Tibial artery (tissue), 4 donors: ENCODE measurements around the gene PDLIM1.

Experiments used
- DNase-seq, 2 donors: peaks; one replicate each; pipeline ENCODE4 v3.0.0-alpha.2; 2019
- H3K27ac ChIP-seq, 2 donors: fragments of 200-600 bp; sonication (generic) in 1 of 2; 1 replicate in 1 of 2; 2 replicates in 1 of 2; pipeline ENCODE4 v1.5.1; 2018 to 2019; ENCODE audit warnings: mild to moderate bottlenecking in 1 of 2
- H3K27me3 ChIP-seq, 2 donors: fragments of 200-600 bp; sonication (generic) in 1 of 2; one replicate each; pipeline versions ENCODE4 v1.5.1 to v1.6.0; 2016 to 2019
- H3K36me3 ChIP-seq, 3 donors: fragments of 200-600 bp; sonication (generic) in 2 of 3; one replicate each; pipeline ENCODE4 v1.5.1; 2016 to 2019; ENCODE audit warnings: mild to moderate bottlenecking in 2 of 3
- H3K4me1 ChIP-seq, 4 donors: fragments of 200-600 bp; sonication (generic) in 2 of 4; 1 replicate in 3 of 4; 2 replicates in 1 of 4; pipeline ENCODE4 v1.5.1; 2016 to 2019
- H3K4me3 ChIP-seq, 2 donors: fragments of 200-600 bp; sonication (generic) in 1 of 2; 1 replicate in 1 of 2; 2 replicates in 1 of 2; pipeline ENCODE4 v1.5.1; 2018 to 2019; ENCODE audit warnings: mild to moderate bottlenecking in 2 of 2
- H3K9me3 ChIP-seq, 3 donors: fragments of 200-600 bp; sonication (generic) in 1 of 3; one replicate each; pipeline ENCODE4 v1.5.1; 2016 to 2019
- intact Hi-C: fragments of 100-400 bp; cut with DNase I; formaldehyde crosslinking; loops from one replicate; pipeline ENCODE4 v1.15.0; 2023; ENCODE audit warnings: low total_unique reads
- TF ChIP-seq, protein P1 (sequence below), 2 experiments: fragments of 200-600 bp in 1 of 2; fragments of 450-650 bp in 1 of 2; IDR thresholded peaks; one replicate each; pipeline ENCODE4 v1.5.1; 2017 to 2019; ENCODE audit warnings: antibody characterized with exemption in 2 of 2, mild to moderate bottlenecking in 1 of 2, moderate library complexity in 1 of 2

The PDLIM1 gene

DNA sequence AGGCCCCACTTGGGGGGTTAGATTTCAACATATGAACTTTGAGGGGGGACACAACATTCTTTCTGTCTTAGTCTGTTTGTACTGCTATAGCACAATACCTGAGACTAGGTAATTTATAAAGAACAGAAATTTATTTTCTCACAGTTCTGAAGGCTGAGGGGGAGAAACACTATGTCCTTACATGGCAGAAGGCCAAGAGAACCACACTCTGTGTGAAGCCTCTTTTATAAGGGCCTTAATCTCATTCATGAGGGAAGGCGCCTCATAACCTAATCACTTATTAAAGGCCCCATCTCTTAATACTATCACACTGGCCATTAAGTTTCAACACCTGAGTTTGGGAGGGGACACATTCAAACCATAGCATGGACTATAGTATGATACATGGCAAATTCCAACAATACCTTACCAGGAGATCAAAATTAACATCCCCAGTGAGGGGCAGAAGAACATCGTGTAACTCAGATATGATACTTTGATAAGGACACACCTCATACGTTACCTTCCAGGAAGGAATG, 9.3 kb upstream of the PDLIM1 start:
- no peaks in the 10 kb centered on the region for H3K9me3 ChIP-seq
- H3K4me3 ChIP-seq: no peak overlapping the region
- no peaks in the 10 kb centered on the region for H3K27me3 ChIP-seq
- DNase-seq: no peak
- no peak overlapping the region for H3K27ac ChIP-seq
- H3K4me1 ChIP-seq: peaks cover 0 to 8% (median 3%) of the 10 kb centered on the region in 4 donors
- H3K36me3 ChIP-seq: no peaks in the 10 kb centered on the region
- TF ChIP-seq, protein P1, sequence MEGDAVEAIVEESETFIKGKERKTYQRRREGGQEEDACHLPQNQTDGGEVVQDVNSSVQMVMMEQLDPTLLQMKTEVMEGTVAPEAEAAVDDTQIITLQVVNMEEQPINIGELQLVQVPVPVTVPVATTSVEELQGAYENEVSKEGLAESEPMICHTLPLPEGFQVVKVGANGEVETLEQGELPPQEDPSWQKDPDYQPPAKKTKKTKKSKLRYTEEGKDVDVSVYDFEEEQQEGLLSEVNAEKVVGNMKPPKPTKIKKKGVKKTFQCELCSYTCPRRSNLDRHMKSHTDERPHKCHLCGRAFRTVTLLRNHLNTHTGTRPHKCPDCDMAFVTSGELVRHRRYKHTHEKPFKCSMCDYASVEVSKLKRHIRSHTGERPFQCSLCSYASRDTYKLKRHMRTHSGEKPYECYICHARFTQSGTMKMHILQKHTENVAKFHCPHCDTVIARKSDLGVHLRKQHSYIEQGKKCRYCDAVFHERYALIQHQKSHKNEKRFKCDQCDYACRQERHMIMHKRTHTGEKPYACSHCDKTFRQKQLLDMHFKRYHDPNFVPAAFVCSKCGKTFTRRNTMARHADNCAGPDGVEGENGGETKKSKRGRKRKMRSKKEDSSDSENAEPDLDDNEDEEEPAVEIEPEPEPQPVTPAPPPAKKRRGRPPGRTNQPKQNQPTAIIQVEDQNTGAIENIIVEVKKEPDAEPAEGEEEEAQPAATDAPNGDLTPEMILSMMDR (IDR thresholded peaks at IDR 0.05): no peak
- intact Hi-C loops: no loop called here

DNA sequence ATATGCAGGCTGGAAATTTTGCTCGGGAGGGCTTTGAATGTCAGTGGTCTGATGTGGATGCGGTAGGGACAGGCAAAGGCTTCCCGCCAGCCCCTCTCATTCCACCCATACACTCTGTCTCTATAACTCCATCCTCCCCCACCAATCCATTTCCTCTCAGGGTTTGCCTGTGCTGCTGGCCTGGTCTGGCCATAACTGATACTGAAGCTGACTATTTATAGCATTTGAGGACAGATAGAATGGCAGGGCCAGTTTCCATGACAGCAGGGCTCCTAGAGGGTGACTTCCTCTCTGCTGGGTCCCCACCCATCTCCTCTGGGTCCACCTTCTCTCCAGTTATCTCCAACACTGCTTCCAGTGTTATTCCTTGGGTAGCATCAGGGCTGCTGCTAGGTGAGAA, 6.6 kb upstream of the PDLIM1 start:
- DNase-seq: no peak
- Histone ChIP-seq H3K9me3 (no peaks in the 10 kb centered on the region), H3K27me3 (no peaks in the 10 kb centered on the region), H3K27ac (no peak overlapping the region), H3K4me1 (peaks cover 0 to 33% (median 12%) of the 10 kb centered on the region in 4 donors), H3K4me3 (no peak overlapping the region), H3K36me3 (no peaks in the 10 kb centered on the region)
- intact Hi-C loops: no loop called here
- TF ChIP-seq, protein P1 (IDR thresholded peaks at IDR 0.05): no peak

DNA sequence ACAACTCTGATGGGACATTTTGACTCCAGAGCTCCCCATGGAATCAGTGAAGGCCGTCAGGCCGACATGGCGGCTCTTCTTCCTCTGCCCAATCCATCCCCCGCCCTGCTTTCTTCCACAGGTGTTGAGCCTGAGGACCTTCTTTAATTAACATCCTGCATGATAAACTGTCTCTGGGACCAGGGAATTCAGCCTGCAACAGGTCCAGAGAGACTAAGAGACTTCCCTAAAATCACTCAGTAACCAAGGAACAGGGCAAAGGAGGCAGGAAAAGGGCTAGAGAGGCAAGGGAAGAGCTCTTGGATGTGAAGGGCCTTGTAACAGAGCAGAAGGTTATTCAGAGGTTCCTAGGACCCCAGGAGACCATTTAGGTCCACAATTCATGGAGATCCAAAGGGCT, 6.0 kb upstream of the PDLIM1 start:
- no peak overlapping the region for H3K4me3 ChIP-seq
- TF ChIP-seq, protein P1 (IDR thresholded peaks at IDR 0.05): no peak
- H3K9me3 ChIP-seq: no peaks in the 10 kb centered on the region
- H3K27ac ChIP-seq: no peak overlapping the region
- peaks cover 0 to 33% (median 14%) of the 10 kb centered on the region in 4 donors for H3K4me1 ChIP-seq
- intact Hi-C loops: no loop called here
- DNase-seq: no peak
- no peaks in the 10 kb centered on the region for H3K36me3 ChIP-seq
- H3K27me3 ChIP-seq: no peaks in the 10 kb centered on the region

DNA sequence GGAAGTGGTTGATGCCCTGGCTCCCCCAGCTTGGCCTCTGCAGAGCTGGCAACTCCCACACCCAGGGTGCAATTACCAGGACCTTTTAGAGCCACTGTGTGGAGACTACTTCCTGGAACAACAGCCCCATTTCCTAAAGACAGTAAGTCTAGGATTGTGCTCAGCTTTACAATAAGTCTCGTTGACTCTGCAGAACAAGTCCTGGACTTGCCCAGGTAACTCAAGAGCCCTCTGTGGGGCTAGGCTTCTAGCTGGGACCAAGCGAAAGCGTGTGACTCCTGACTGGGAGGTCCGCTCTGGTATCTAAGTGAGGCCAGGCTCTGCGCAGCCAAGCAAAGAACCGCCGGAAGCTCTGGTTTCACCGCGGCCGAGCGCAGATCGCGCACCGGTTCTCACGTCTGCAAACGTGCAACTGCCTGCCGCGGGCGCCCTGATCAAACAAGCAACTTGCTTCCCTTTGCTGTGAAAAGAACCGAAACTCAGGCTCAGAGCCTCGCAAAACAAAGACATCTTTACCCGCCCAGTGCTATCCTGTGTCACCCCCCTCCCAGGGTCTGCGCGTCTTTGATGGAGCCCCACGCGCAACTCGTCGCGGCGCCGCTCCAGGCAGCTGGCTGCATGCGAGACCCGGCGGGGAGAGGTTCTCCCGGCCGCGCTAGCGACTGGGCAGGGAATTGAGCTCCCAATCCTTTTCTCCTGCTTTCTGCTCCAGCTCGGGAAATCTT, 4.4 kb upstream of the PDLIM1 start:
- no peaks in the 10 kb centered on the region for H3K27me3 ChIP-seq
- TF ChIP-seq, protein P1 (IDR thresholded peaks at IDR 0.05): no peak
- no peaks in the 10 kb centered on the region for H3K9me3 ChIP-seq
- DNase-seq: peak in 1 of 2 donors; percentile 41
- peaks cover 0 to 33% (median 16%) of the 10 kb centered on the region in 4 donors for H3K4me1 ChIP-seq
- H3K4me3 ChIP-seq: peak overlapping the region; percentile 45 to 58
- intact Hi-C loops: no loop called here
- H3K36me3 ChIP-seq: no peaks in the 10 kb centered on the region
- H3K27ac ChIP-seq: peak overlapping the region; percentile 55 to 59

DNA sequence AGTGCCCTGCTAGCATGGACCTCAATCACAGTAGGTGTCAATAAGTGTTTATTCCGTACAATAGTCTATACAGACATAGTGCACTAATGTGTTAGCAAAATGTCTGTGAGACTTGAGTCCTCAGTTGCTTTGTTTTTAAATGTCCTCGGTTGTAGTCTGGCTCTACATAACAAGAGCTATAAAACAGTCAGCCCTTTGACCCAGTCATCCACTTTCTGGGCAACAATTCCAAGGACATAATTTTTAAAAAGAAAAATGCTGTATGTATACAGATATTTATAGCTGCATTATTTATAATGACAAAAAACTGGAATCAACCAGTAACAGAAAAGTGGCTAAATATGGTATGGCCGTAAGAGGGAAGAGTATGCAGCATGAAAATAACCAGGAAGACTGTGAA, 2.8 kb upstream of the PDLIM1 start:
- H3K27ac ChIP-seq: peak overlapping the region; percentile 16 to 55

More for the DNA sequence above, 2.8 kb upstream of the PDLIM1 start:
- peaks cover 0 to 41% (median 16%) of the 10 kb centered on the region in 4 donors for H3K4me1 ChIP-seq
- H3K27me3 ChIP-seq: no peaks in the 10 kb centered on the region
- no peak for DNase-seq
- no peaks in the 10 kb centered on the region for H3K36me3 ChIP-seq
- no peak overlapping the region for H3K4me3 ChIP-seq
- intact Hi-C loops: loop anchor here (5.0 kb wide), 1 partner anchor 46 kb away; no protein-coding TSS in a partner anchor
- no peaks in the 10 kb centered on the region for H3K9me3 ChIP-seq
- TF ChIP-seq, protein P1 (IDR thresholded peaks at IDR 0.05): no peak
